GM18907 (cell line): Measurements from ENCODE around the gene TREH.

Experiments used
- ATAC-seq: cut with Tn5 transposase; IDR thresholded peaks from one replicate; pipeline ENCODE4 v1.9.1; 2021; ENCODE audit warnings: mild to moderate bottlenecking, moderate library complexity; ENCODE audit not compliant: unreplicated experiment

The TREH gene

DNA sequence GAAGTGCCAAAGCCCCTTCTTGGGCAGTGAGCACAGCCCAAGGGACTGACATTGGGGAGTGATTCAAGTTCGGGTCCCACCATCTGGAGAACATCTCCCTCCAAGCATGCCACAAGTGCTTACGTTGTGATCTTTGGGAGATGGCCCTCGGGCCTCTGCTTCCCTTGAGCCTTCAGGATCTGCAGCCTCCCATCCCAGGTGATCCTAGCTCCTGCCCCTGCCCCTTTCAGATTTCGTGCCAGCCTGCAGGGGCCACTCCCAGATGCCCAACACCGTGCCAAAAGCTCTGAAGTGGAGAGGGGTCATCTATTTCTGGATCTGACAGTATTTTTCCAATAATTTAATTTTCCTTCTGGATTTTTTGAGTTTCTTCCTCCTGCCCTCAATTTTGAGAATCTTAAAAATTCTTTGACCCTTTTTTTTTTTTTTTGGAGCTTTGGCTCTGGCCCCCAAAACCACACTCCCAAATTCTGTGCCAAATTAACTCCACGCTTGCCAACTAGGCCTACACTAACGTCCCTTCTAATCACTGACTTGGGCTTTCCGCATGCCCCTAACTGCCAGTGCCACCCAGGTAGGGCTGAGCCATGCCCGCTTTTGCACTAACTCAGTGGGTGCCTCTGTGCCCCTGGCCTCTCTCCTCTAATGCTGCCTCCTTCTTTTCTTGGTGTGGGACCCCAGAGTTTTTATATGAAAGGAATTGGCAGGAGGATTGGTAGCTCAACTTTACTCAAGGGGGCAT lies 46.7 kb downstream of the TREH start:
- no peak for ATAC-seq

DNA sequence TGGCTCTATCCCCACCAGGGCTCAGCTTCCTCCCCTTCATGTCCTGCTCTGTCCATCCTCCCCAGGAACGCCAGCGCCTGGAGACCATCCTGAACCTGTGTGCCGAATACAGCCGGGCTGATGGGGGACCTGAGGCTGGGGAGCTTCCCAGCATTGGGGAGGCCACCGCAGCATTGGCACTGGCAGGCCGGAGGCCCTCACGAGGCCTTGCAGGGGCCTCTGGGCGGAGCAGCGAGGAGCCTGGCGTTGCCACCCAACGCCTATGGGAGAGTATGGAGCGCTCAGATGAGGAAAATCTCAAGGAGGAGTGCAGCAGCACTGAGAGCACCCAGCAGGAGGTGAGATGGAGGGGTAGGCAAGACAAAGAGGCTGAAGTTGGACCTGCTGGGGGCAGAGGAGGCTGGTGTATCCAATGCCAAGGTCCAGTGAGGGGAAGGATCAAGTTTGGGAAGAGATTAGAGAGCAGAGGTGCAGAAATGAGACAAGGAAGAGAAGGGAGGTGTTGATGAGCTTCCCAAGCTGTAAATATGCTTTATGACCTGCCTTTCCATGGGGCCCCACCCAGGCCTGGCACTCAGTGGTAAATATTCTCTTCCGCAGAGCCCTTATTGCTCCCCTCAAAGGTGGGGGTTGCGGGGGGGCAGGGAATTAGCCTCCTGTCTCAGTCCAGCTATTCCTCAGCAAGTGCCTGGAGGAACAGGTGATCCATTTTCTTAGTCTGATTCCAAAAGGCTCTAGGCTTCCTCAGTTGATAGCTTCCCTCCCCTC lies 48.1 kb downstream of the TREH start:
- ATAC-seq, result no peak

DNA sequence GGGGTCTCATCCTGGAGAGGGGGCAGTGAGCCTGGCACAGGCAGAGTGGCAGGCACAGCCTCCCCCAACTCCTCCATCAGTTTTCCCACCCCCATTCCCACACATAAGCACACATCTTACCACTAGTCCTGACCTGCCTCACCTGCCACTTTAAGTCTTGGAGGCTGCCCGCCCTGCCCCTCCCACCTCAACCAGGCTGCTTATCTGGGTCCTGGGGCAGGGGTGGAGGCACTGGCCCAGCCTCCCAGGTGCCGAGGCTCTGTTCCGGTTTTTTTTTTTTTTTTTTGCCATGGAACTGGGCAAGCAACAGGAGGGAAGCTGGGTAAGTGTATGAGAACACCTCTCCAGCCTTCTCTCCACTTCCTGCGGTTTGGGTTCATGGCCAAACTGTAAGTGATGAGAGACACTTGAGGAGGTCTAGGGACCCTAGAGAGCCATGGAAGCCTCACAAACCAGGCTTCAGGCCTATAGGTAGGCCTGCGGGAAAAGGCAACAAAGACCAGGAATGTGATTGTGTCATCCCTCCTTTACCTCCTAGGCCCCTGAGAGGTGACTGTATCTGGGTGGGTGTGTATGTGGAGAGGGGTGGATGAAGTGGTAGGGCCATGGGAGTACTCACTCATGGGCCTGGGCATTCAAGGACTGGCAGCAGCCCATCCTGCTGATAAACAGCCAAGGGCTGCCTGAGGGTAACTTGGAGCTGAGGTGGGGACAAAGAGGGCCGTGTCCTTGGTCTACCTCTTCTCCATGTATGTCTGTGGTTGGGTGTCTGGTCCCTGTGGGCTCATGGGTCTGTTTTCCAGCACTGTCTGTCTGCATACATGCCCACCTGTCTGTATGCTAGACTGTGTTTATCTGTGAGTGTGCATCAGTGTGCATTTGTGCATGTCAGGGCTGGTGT lies 49.4 kb downstream of the TREH start:
- no peak for ATAC-seq

DNA sequence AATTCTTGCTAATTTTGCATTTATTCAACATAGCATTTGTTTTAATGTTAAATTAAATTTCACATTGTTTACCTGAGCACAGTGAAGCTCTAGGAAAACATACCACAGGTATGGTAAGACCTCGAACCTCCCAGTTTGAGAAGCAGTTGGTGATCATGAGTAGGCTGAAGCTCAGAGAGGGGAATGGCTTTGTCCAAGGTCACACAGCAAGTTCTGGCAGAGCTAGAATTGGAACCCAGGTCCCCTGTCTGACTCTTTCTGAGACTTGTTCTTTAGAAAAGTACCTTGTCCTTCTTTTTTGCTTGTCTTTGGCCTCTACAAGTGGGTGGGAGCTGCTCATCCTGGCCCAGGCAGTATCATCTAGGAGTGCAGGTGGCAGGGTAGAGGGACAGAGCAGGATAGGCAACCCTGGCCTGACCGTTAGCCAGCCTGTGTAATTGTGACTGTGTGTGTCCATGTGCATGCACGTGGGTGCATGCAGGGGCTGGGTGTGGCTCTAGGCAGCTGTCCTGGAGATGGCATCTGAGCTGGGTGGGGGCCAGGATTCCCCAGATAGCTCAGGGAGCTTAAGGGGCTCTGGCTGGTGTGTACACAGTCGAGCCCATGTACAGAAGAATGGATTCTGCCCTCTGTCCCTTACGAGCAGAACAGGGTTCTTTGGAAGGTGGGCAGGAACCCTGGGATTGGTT lies 50.4 kb downstream of the TREH start:
- ATAC-seq, result no peak

DNA sequence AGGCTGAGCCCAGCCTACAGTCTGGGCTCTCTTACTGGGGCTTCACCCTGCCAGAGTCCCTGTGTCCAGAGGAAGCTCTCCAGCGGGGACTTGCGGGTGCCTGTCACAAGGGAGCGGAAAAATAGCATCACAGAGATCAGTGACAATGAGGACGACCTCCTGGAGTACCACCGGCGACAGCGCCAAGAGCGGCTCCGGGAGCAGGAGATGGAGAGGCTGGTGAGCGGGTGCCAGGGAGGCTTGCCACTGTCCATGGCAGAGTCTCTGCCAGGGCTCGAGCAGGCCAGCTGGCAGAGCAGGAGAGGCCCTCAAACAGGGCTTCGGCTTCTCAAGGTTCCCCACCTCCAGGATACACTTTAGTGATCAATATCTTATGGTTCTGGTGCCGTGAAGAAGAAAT lies 51.0 kb downstream of the TREH start:
- ATAC-seq, result no peak

DNA sequence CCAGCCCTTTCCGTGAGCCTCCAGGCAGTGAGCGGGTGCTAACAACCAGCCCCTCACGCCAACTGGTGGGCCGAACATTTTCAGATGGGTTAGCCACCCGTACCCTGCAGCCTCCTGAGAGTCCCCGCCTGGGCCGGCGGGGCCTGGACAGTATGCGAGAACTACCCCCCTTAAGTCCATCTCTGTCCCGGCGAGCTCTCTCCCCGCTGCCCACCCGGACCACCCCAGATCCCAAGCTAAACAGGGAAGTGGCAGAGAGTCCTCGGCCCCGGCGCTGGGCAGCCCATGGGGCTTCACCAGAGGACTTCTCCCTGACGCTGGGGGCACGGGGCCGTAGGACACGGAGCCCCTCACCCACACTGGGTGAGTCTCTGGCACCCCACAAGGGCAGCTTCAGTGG lies 51.4 kb downstream of the TREH start:
- ATAC-seq, result no peak

DNA sequence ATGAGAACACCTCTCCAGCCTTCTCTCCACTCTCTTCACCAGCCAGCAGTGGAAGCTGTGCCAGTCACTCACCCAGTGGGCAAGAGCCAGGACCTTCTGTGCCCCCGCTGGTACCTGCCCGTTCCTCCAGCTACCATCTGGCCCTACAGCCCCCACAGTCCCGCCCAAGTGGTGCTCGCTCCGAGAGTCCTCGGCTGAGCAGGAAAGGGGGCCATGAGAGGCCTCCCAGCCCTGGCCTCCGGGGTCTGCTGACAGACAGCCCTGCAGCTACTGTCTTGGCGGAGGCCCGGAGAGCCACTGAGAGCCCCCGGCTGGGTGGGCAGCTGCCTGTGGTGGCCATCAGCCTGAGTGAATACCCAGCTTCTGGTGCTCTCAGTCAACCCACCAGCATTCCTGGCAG lies 51.9 kb downstream of the TREH start:
- ATAC-seq, result no peak

DNA sequence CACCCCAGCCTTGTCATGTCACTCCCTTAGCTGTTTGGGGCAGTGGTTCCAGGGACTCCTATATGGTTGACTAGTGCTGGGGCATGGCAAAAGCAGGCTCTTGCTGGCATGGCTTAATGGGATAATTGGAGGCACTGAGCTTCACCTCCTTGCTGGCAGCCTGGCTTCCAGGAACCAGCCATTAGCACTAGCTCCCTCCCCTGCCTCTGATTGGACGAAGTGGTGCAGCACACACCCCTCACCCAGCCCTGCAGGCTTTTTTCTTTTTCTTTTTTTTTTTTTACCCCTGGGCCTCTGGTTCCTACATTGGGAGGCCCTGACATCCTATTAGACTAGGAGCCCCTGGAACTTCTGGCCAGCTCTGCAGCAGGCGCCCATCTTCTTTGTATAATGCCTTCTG lies 53.5 kb downstream of the TREH start:
- no peak for ATAC-seq

DNA sequence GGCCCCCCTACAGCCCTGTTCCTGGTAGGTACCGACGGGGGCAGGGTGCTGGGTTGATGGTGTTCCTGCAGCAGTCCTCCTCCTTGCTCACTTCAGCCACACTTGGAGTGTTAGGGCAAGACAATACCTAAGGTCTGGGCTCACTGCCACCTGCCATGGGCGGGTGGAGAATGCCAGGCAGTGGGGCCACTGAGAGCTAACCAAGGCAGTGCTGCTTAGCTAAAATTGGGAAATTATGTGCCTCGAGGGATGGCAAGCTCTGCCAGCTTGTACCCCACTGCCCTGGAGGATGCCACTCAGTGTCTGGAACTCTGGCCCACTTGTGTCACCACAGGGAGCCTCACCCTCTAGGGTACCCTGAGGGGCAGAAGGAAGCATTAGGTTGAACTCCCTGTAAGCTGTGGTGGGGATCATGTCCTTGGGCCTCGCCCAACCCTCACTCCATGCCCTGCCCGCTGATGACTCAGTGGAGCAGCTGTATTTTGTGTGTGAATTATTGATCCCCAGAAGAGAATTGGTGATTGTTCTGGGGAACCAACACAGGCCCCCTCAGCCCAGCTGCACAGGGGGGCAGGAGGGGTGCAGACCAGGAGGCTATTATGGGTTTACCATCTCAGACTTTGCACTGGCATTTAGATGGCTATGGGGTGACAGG lies 54.3 kb downstream of the TREH start:
- ATAC-seq, result no peak

DNA sequence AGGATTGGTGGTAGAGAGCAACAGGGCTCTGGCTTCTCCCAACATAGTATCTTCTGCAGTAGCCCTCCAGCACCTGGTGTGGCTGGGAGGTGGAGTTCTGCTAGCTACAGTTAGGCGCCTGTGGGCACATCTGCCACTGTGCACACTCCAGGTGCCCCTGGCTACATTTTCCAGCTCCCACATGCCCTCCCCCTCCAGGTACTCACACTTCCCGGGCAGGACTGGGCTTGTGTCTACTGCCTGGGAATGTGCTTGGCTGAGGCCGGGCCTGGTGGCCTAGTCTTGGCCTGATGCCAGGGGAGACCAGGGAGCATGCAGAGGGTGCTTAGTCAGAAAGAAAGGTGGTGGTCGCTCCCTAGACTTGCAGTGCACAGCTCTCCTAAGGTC lies 56.2 kb downstream of the TREH start:
- ATAC-seq, result no peak

DNA sequence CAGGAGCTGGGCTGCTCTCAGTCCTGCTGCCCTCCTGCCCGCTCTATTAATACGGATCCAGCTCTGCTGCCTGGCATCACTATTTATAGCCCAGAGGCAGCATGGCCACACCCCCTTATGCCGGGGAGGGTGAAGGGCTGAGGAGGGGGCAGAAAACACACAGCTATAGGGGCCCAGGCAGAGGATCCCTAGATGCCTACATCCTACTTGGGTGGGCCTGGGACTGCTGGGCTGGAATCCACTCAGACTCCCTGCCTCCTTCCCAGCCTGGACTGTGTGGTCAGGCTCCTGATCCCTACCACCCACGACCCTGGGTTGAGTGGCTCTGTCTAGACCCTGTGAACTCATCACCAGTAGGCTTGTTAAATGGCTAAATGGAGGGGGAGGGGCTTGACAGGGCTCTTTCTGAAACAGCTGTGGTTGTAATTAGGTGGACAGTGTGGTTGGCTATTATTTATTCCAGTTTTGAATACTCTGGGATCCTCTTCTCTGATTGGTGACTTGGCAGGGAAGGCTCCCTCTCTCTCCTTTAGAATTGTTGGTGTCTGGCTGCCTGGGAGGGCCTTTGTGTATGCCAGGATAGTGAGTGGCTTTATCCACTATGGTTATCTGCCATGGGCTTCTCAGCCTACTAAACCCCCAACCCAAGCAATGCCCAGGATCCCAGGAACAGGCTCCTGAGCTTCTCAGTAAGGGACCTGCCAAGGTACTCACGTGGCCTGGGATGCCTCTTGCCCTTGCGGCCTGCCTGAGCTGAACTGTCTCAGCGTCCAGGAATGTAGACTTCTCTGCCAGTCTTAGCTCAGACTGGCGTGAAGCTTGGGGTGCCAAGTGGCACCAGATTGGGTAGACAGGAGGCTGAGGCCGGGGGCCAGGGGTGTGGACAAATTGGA lies 56.8 kb downstream of the TREH start:
- ATAC-seq, result no peak

DNA sequence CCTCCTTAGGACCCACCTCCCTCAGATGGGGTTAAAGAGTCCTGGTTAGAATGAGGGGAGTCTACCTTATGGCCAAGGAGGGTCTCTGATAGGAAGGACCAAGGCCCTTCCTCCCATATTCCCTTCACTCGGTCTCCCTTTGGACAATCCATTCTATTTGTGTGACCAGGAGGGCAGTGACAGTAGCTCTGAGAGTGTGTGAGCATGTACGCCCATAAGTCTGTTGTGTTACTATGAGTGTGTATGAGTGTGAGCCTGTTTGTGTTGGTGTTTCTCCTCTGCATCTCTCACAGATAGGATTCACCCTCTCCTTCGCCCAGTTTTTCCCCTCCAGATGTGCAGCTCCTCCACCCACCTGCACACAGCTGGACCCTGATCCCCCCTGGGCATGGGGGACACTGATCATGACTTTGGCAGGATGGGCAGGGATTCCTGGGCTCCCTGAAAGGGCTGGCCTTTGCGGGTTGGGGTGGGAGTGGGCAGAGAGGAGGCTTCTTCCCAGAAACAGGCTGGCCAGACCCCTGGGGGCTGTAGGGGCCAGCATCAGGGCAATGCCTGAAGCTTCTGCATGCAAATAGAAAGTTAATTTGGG lies 57.6 kb downstream of the TREH start:
- ATAC-seq, result no peak

DNA sequence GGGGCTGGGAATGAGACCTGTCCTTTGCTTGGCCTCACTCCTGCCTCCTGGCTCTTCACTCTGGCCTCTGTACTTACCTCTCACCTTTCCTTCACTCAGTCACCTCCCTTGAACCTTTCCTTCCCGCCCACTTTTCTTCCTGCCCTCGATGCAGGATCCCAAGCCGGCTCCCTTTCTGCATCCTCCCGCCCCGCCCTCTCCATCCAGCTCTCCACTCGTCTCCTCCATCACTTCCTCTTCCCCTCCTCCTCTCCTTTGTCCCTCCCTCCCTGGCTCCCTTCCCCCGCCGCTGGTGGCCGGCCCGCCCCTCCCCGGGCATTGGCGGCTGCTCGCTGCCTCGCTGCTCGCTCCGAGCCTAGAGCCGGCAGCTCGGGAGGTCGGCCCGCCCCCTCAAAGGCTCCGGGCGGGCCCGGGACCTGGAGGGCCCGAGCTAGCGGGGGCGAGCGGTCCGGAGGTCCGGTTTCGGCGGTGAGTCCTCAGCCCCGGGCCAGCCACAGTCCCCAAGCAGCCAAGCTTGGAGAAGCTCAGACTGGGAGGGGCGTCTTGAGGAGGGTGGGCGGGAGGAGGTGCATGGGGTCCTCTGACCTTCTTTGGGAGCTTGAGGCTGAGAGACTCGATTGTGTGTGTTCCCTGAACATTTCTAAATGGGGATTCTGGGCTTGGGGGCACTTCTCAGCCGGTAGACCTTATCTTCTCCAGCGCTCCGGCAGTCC lies 58.2 kb downstream of the TREH start:
- no peak for ATAC-seq

DNA sequence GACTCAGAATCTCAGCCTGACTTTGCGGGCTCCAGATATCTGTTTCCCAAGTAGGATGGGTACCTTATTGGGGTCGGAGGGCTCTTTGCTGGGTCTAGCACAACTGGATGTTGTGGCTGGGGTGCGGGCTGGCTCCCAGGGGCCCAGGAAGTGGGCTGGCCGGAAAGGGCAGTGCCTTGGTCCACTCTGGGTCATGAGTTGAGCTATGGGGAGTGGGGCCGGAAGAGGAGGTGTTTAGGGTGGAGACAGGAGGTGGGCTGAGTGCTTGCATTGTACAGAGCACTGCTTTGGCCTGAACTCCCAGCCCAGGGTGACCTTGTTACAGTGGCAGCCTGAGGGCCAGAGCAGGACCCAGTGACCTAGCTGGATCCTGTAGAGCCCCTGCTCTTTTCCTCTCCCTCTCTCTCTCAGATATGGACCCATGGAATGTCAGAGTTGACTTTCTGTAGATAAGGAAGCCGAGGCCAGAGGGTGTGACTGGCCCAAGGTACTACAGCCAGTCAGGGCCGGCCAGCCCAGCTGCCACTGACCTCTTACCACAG lies 58.9 kb downstream of the TREH start:
- ATAC-seq, result no peak

DNA sequence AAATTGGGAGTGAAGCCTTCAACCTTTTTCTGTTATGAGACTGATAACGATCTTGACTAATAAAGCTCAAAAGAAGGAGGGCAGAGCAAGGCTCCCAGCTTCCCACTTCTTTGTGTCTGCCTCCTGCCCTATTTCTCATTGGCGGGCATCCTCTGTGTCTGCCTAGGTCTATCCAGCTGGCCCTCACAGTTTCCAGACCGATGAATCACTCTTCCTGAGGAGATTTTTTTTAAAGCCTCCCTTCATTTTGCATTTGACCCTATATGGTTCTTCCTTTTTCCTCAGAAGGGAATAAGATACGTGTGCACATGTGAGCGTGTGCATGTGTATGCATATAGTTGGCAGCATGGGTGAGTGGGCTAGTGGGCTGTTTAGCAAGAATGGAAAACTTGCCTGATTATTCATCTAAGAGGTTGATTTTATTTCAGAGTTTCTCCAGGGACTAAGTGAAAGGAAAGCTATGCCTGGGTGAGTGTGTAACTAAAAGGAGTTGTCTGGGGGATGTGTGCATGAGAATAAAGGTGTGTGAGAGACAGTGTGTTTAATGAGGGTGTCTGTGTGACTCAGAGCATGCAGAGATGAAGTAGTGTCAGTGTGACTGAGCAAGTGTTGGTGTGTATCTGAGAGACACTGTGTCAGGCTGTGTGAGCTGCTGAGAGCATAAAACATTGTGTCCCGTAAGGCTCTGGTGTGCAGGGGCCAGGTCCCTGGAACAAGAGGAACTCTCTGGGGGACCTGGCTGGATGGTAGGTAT lies 59.8 kb downstream of the TREH start:
- no peak for ATAC-seq

DNA sequence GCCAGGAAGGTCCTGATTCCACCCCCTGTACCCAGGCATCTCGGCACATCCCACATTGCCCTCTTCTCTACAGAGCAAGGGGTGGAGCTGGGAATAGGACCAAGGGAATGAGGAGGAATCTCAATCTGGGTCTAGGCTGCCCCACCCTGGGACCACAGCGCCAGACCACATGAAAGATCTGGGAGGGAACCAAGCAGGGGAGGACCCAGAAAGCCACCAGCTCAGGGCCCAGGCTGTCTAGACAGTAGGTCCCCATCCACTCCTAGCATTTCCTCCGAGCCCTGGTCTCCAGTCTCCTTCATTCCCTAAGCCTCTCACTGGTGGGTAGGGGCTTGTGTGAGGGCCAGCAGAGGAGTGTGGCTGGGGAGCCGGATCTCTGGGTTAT lies 60.5 kb downstream of the TREH start:
- ATAC-seq, result no peak
